SK-N-SH treated with all-trans-retinoic acid at 6 μM for 48 hours (cell line): ENCODE measurements around the gene SSC4D.
A peak's percentile ranks its signal among the peaks of the same experiment; 100 is the strongest.

Source experiments
- ATAC-seq: fragments of 200-7000 bp; cut with Tn5 transposase; 3 replicates; pipeline ENCODE4 v1.9.1; 2020; ENCODE audit warnings: mild to moderate bottlenecking, moderate library complexity
- BACH2 ChIP-seq: fragments of 250-450 bp; sonication (Bioruptor Pico); IDR thresholded peaks from 2 replicates; pipeline ENCODE4 v1.9.0; 2021; ENCODE audit warnings: mild to moderate bottlenecking, borderline replicate concordance
- CREB5 ChIP-seq: fragments of 250-450 bp; sonication (Bioruptor Pico); IDR thresholded peaks from 2 replicates; pipeline ENCODE4 v1.5.1; 2020; ENCODE audit warnings: low read depth, mild to moderate bottlenecking, moderate library complexity
- CSDC2 ChIP-seq: fragments of 250-450 bp; sonication (Bioruptor Pico); IDR thresholded peaks from 2 replicates; pipeline ENCODE4 v1.5.0; 2020; ENCODE audit warnings: mild to moderate bottlenecking, moderate library complexity
- CSRNP3 ChIP-seq: fragments of 250-450 bp; sonication (Bioruptor Pico); IDR thresholded peaks from 2 replicates; pipeline ENCODE4 v1.5.1; 2021; ENCODE audit warnings: mild to moderate bottlenecking, moderate library complexity
- ESRRG ChIP-seq: fragments of 250-450 bp; sonication (Bioruptor Pico); IDR thresholded peaks from 2 replicates; pipeline ENCODE4 v1.6.1; 2021; ENCODE audit warnings: mild to moderate bottlenecking
- GLIS3 ChIP-seq: fragments of 250-450 bp; sonication (Bioruptor Pico); IDR thresholded peaks from 2 replicates; pipeline ENCODE4 v1.5.0; 2020; ENCODE audit warnings: mild to moderate bottlenecking, moderate library complexity
- ISL1 ChIP-seq: fragments of 250-450 bp; sonication (Bioruptor Pico); IDR thresholded peaks from 2 replicates; pipeline ENCODE4 v2.1.2; 2022; ENCODE audit warnings: mild to moderate bottlenecking, moderate library complexity
- PATZ1 ChIP-seq: fragments of 250-450 bp; sonication (Bioruptor Pico); IDR thresholded peaks from 2 replicates; pipeline ENCODE4 v1.8.0; 2020; ENCODE audit warnings: mild to moderate bottlenecking, moderate library complexity, borderline replicate concordance
- POU6F1 ChIP-seq: fragments of 250-450 bp; sonication (Bioruptor Pico); IDR thresholded peaks from 2 replicates; pipeline ENCODE4 v1.8.0; 2021; ENCODE audit warnings: low read depth, mild to moderate bottlenecking, moderate library complexity, borderline replicate concordance
- PPARA ChIP-seq: fragments of 250-450 bp; sonication (Bioruptor Pico); IDR thresholded peaks from 2 replicates; pipeline ENCODE4 v1.5.0; 2020; ENCODE audit warnings: mild to moderate bottlenecking, borderline replicate concordance
- SNAI2 ChIP-seq: fragments of 250-450 bp; sonication (Bioruptor Pico); IDR thresholded peaks from 2 replicates; pipeline ENCODE4 v1.5.0; 2020; ENCODE audit warnings: mild to moderate bottlenecking, moderate library complexity
- TCF4 ChIP-seq: fragments of 250-450 bp; sonication (Bioruptor Pico); IDR thresholded peaks from 2 replicates; pipeline ENCODE4 v1.8.0; 2021; ENCODE audit warnings: mild to moderate bottlenecking, moderate library complexity, borderline replicate concordance
- TOX ChIP-seq: fragments of 250-450 bp; sonication (Bioruptor Pico); IDR thresholded peaks from 2 replicates; pipeline ENCODE4 v1.8.0; 2021; ENCODE audit warnings: mild to moderate bottlenecking, moderate library complexity, borderline replicate concordance
- TSHZ2 ChIP-seq: fragments of 250-450 bp; sonication (Bioruptor Pico); IDR thresholded peaks from 2 replicates; pipeline ENCODE4 v1.5.0; 2020; ENCODE audit warnings: mild to moderate bottlenecking, moderate library complexity
- ZC3H10 ChIP-seq: fragments of 250-450 bp; sonication (Bioruptor Pico); IDR thresholded peaks from 2 replicates; pipeline ENCODE4 v1.5.1; 2021; ENCODE audit warnings: mild to moderate bottlenecking, moderate library complexity
- ZFP3 ChIP-seq: fragments of 250-450 bp; sonication (Bioruptor Pico); IDR thresholded peaks from 2 replicates; pipeline ENCODE4 v1.5.0; 2020; ENCODE audit warnings: mild to moderate bottlenecking, moderate library complexity
- ZFP30 ChIP-seq: fragments of 450-650 bp; formaldehyde crosslinking; IDR thresholded peaks from 2 replicates; pipeline ENCODE4 v1.5.0; 2022; ENCODE audit warnings: mild to moderate bottlenecking, moderate library complexity
- ZNF565 ChIP-seq: fragments of 450-650 bp; formaldehyde crosslinking; conservative IDR thresholded peaks from 2 replicates; pipeline ENCODE4 v1.5.0; 2020; ENCODE audit warnings: low read depth, mild to moderate bottlenecking, moderate library complexity
- ZNF70 ChIP-seq: fragments of 450-650 bp; formaldehyde crosslinking; IDR thresholded peaks from 2 replicates; pipeline ENCODE4 v1.5.0; 2020; ENCODE audit warnings: mild to moderate bottlenecking, moderate library complexity
- ZNF8 ChIP-seq: fragments of 450-650 bp; formaldehyde crosslinking; IDR thresholded peaks from 2 replicates; pipeline ENCODE4 v1.5.0; 2020; ENCODE audit warnings: mild to moderate bottlenecking, moderate library complexity

SSC4D gene

GRCh38 chr7:76342222-76342621, 67.3 kb downstream of the SSC4D start:
- no peak for ATAC-seq

GRCh38 chr7:76340617-76341131, 68.8 kb downstream of the SSC4D start:
- peak; percentile 52 for ATAC-seq
- TF ChIP-seq ZNF8 (CRISPR knock-in tag) (no peak), ZFP3 (CRISPR knock-in tag) (no peak), TCF4 (no peak), TOX (no peak), TSHZ2 (CRISPR knock-in tag) (no peak), ZNF70 (CRISPR knock-in tag) (no peak), SNAI2 (no peak), PPARA (no peak), CREB5 (no peak), CSDC2 (CRISPR knock-in tag) (no peak), CSRNP3 (CRISPR knock-in tag) (no peak), ISL1 (no peak), GLIS3 (CRISPR knock-in tag) (no peak), ZC3H10 (no peak), ZNF565 (no peak), BACH2 (CRISPR knock-in tag) (no peak)

More at GRCh38 chr7:76342222-76342621, 67.3 kb downstream of the SSC4D start:
- TF ChIP-seq ZNF70 (CRISPR knock-in tag) (no peak), ZFP30 (CRISPR knock-in tag) (no peak), PATZ1 (CRISPR knock-in tag) (no peak), BACH2 (CRISPR knock-in tag) (no peak), GLIS3 (CRISPR knock-in tag) (no peak), ESRRG (no peak), CREB5 (no peak), ZC3H10 (no peak), POU6F1 (CRISPR knock-in tag) (no peak), ZFP3 (CRISPR knock-in tag) (no peak), CSRNP3 (CRISPR knock-in tag) (no peak)
